Activated T-cell treated with anti-CD3 and anti-CD28 coated beads for 4 hours (primary cell): ENCODE data around the gene OBSCN.

Experiments
- DNase-seq: peaks from one replicate; pipeline ENCODE4 v3.0.0-alpha.2; 2020

Gene OBSCN

DNA sequence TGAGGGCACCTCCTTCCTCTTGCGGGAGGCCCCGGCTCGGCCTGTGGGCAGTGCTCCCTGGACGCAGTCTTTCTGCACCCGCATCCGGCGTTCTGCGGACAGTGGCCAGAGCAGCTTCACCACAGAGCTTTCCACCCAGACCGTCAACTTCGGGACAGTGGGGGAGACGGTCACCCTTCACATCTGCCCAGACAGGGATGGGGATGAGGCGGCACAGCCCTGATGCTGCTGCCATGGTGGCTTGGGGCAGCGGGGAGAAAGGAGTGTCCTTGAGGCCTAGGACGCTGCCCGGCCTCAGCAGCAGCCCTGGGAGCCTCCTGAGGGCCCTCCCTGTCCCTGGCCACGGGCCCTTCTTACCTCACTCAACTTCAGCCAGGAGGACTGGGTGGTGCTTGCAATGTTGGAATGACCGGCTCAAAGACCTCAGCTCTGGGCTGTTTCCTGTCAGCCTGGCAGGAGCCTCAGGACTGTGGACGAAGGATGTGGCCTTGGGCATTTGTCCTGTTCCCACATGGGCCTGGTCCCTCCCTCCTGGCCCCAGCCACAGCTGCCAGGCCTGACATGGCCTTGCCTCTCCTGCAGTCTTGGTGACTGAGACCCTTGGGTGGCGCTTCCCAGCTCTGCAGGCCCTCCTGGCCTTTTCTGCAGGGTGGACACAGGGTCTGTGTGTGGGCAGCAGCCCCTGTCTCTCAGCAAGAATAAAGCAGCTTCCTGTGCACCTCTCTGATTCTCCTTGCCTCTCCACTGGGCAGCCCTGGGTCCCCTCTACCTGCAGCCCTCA lies 152.9 kb downstream of the OBSCN start:
- no peak for DNase-seq

- DNase-seq = no peak
Observed at GRCh38 chr1:228361314-228362140, 153.7 kb downstream of the OBSCN start.

DNA sequence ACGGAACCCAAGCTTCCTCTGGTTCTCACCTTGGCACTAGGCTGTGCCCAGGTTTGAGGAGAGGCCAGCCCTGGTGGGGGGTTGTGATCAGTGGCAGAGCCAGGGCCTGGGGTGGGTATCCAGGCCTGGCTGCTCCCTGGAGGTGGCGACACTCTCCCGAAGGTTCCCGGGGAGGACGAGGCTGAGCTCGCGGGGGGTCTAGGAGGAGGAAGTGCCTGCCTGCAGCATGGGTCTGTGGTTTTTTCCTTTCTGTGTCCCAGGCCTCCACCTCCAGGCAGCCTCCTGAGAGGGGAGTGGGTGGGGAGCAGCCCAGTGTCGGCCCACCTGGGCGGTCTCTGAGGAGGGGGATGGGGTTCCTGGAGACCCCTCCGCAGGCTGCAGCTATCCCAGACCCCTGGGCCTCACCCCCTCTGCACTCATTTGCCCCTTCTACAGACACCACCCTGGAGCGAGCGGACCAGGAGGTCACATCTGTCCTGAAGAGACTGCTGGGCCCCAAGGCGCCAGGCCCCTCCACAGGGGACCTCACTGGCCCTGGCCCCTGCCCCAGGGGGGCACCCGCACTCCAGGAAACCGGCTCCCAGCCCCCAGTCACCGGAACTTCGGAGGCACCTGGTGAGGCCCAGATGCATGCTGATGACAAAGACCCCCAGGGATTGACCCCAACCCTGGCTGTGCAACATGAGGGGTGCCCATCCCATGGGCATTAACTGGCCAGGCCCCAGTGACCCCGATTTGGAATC lies 154.5 kb downstream of the OBSCN start:
- DNase-seq = no peak

DNA sequence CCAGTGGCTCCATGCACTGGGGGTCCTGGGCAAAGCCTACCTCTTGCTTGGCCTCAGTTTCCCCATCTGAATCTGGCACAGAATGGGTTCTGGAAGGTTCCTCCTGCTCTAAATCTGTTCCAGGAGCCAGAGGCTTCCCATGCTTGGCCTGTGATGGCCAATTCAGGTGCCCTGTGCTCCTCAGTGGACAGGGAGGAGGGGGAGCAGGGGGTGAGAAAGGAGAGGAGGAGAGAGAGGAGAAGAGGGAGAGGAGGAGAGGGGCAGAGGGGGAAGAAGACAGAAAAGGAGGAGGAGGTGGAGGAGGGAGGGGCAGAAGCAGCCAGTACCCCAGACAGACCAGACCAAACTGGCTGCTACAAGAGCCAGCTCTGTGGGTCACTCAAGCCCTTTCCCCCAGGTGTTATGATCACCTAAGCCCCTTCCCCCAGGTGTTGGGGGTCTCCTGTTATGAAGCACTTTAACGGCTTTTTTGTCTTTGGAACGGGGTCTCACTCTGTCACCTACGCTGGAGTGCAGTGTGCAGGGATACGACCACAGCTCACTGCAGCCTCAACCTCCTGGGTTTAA lies 155.1 kb downstream of the OBSCN start:
- no peak for DNase-seq

- DNase-seq = no peak
Observed at GRCh38 chr1:228363686-228364067, 155.8 kb downstream of the OBSCN start.

- DNase-seq = no peak
Observed at GRCh38 chr1:228364068-228364705, 156.3 kb downstream of the OBSCN start.

- DNase-seq = no peak
Observed at GRCh38 chr1:228364706-228365213, 156.9 kb downstream of the OBSCN start.

GRCh38 chr1:228365271-228366061 lies 157.6 kb downstream of the OBSCN start:
- no peak for DNase-seq

GRCh38 chr1:228366062-228366865 lies 158.4 kb downstream of the OBSCN start:
- no peak for DNase-seq

- no peak for DNase-seq
Observed at GRCh38 chr1:228366866-228367741, 159.3 kb downstream of the OBSCN start.

DNA sequence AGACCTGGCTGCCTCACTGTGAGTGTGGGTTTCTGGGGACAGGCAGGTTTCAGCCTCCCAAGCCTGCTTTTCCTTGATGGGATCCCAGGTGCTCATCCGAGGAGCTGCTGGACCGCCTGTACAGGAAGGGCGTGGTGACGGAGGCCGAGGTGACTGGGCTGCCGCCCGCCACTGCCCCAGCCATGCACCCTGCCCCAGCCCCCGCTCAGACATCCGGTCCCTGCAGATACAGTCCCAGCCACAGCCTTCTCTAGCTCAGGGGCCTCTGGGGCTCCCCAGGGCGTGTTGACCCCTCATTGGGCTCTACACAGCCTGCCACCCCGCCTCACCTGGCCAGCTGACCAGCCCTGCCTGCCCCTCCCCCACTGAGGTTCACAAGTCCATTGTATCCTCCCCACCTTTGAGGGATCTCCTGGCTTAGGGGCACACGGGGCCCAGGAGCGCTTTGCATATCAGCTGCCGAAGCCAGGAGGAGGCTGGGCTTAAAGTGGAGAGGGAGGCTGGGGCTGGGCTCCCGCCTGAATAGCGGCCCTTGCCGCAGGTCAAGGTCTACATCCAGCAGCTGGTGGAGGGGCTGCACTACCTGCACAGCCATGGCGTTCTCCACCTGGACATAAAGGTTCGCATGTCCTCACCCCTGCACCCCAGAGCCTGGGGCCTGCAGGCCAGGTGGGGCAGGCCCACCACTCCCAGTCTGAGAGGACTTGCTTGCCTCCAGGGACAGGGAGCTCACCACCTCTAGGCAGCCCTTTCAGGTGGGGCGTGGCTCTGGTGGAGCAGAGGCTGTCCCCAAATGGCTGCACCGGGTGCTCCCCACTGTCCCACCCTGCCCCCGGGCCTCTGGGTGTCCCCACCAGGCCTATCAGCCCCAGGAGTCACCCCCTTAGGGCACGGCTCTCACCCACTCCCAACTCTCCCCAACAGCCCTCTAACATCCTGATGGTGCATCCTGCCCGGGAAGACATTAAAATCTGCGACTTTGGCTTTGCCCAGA lies 160.3 kb downstream of the OBSCN start:
- no peak for DNase-seq

- DNase-seq = no peak
Observed at GRCh38 chr1:228368801-228369607, 161.2 kb downstream of the OBSCN start.

DNA sequence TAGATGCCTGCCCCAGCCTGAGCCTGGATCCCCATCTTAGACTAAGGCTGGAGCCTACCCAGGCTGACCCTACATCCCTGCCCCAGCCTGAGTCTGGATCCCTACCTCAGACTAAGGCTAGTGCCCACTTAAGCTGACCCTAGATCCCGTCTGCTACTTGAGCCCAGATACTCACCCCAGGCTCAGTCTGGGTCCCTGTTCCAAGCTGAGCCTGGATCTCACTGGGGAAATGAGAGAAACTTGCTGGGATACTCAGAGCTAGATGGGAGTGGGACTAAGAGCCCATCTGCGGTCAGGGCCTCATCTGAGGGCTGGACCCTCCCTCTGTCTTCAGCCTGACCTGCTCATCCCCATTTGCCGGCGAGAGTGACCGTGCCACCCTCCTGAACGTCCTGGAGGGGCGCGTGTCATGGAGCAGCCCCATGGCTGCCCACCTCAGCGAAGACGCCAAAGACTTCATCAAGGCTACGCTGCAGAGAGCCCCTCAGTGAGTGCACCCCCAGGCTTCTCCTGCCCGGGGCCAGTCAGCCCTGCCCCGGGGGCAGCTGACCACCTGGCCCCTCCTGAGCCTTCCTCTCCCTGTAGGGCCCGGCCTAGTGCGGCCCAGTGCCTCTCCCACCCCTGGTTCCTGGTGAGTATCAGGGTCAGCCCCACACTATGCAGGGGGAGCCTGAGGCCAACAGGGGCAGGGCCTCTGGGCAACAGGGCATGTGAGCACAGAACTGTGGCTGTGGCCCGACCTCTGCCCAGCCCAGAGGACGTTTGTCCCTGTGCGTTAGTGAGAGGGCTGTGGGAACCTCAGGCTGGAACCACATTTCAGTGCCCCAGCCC lies 162.0 kb downstream of the OBSCN start:
- no peak for DNase-seq

DNA sequence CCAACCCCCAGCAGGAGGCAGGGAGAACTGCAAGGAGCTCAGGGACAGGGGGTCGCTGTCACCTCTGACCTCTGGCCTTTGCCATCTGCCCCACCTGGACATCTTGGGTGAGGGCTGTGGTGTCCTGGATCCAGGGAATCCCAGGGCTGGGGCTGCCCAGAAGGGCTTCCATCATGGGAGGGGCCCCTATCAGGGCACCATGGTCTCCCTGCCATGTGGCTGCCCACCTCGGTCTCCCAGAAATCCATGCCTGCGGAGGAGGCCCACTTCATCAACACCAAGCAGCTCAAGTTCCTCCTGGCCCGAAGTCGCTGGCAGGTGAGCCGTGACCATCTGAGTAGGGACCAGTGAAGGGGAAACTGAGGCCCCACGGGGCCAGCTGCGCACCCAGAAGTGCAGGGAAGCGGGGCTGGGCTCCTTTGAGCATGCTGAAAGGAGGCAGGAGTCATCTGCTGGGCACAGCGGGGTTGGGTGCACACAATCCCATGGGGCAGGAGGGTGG lies 162.6 kb downstream of the OBSCN start:
- no peak for DNase-seq

DNA sequence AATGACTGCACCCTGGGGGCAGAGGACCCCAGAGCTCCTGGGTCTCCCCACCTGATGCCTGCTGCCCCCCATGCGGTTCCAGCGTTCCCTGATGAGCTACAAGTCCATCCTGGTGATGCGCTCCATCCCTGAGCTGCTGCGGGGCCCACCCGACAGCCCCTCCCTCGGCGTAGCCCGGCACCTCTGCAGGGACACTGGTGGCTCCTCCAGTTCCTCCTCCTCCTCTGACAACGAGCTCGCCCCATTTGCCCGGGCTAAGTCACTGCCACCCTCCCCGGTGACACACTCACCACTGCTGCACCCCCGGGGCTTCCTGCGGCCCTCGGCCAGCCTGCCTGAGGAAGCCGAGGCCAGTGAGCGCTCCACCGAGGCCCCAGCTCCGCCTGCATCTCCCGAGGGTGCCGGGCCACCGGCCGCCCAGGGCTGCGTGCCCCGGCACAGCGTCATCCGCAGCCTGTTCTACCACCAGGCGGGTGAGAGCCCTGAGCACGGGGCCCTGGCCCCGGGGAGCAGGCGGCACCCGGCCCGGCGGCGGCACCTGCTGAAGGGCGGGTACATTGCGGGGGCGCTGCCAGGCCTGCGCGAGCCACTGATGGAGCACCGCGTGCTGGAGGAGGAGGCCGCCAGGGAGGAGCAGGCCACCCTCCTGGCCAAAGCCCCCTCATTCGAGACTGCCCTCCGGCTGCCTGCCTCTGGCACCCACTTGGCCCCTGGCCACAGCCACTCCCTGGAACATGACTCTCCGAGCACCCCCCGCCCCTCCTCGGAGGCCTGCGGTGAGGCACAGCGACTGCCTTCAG lies 163.3 kb downstream of the OBSCN start:
- no peak for DNase-seq
